Glutamatergic neuron (in vitro differentiated cells): ENCODE measurements around the gene GRIP2. TPM values are rescaled to one million over a fixed set of nuclear protein-coding genes. Genes with fewer than 3 reads are reported as not detected.

Experiments used
- DNase-seq: peaks from one replicate; pipeline ENCODE4 v3.0.0; 2022
- H3K27ac Mint-ChIP-seq: one replicate; pipeline ENCODE4 v1.8.0; 2020; ENCODE audit warnings: mild to moderate bottlenecking, mixed read lengths, inconsistent platforms; ENCODE audit not compliant: unreplicated experiment
- H3K27me3 Mint-ChIP-seq: one replicate; pipeline ENCODE4 v1.8.0; 2020; ENCODE audit warnings: mild to moderate bottlenecking, moderate library complexity, mixed read lengths, inconsistent platforms; ENCODE audit not compliant: unreplicated experiment
- H3K36me3 Mint-ChIP-seq: one replicate; pipeline ENCODE4 v1.8.0; 2020; ENCODE audit warnings: mild to moderate bottlenecking, mixed read lengths, inconsistent platforms; ENCODE audit not compliant: unreplicated experiment
- H3K4me1 Mint-ChIP-seq: one replicate; pipeline ENCODE4 v1.8.0; 2020; ENCODE audit warnings: mild to moderate bottlenecking, low read depth, mixed read lengths, inconsistent platforms; ENCODE audit not compliant: unreplicated experiment
- H3K4me3 Mint-ChIP-seq: one replicate; pipeline ENCODE4 v1.8.0; 2020; ENCODE audit warnings: mild to moderate bottlenecking, mixed read lengths, inconsistent platforms; ENCODE audit not compliant: unreplicated experiment
- H3K9me3 Mint-ChIP-seq: one replicate; pipeline ENCODE4 v1.8.0; 2020; ENCODE audit warnings: mild to moderate bottlenecking, moderate library complexity, mixed read lengths, inconsistent platforms; ENCODE audit not compliant: unreplicated experiment
- CTCF ChIP-seq: fragments of 200-600 bp; sonication (generic); IDR thresholded peaks from one replicate; pipeline ENCODE4 v1.5.0; 2021; ENCODE audit not compliant: partially characterized antibody, unreplicated experiment
- total RNA-seq: library from RNA; stranded (reverse); fragmentation: NEBNext Ultra II Directional; extraction: Animal tissue kit (Norgen Biotek cat#: 25700); gene quantifications from one replicate; pipeline ENCODE4 v1.2.1, GENCODE V29; 2021; ENCODE audit not compliant: unreplicated experiment

The GRIP2 gene
- total RNA-seq, 1 donor from 2014 or later, result 0.34 TPM

- H3K36me3 Mint-ChIP-seq, result no peaks in the 10 kb centered on the region
- no peaks in the 10 kb centered on the region for H3K4me1 Mint-ChIP-seq
- H3K27ac Mint-ChIP-seq, result no peak overlapping the region
- DNase-seq, result no peak
- TF ChIP-seq CTCF, result no peak
- no peak overlapping the region for H3K4me3 Mint-ChIP-seq
- H3K9me3 Mint-ChIP-seq, result peaks cover 1% of the 10 kb centered on the region
- H3K27me3 Mint-ChIP-seq, result peaks cover 2% of the 10 kb centered on the region
Measured at GRCh38 chr3:14485981-14486380, 54.2 kb downstream of the GRIP2 start.

- TF ChIP-seq CTCF, result no peak
- DNase-seq, result no peak
- Mint-ChIP-seq H3K4me1 (no peaks in the 10 kb centered on the region), H3K36me3 (no peaks in the 10 kb centered on the region), H3K27ac (no peak overlapping the region), H3K27me3 (peaks cover 4% of the 10 kb centered on the region), H3K9me3 (peaks cover 1% of the 10 kb centered on the region), H3K4me3 (no peak overlapping the region)
Measured at GRCh38 chr3:14484741-14485140, 55.4 kb downstream of the GRIP2 start.

GRCh38 chr3:14483286-14483685 is 56.9 kb downstream of the GRIP2 start:
- peaks cover 1% of the 10 kb centered on the region for H3K9me3 Mint-ChIP-seq
- no peak for TF ChIP-seq CTCF
- peaks cover 4% of the 10 kb centered on the region for H3K27me3 Mint-ChIP-seq
- H3K4me3 Mint-ChIP-seq, result no peak overlapping the region
- no peaks in the 10 kb centered on the region for H3K36me3 Mint-ChIP-seq
- H3K27ac Mint-ChIP-seq, result no peak overlapping the region
- DNase-seq, result no peak
- H3K4me1 Mint-ChIP-seq, result no peaks in the 10 kb centered on the region

GRCh38 chr3:14482271-14482721 is 57.8 kb downstream of the GRIP2 start:
- DNase-seq, result no peak
- no peaks in the 10 kb centered on the region for H3K36me3 Mint-ChIP-seq
- no peaks in the 10 kb centered on the region for H3K4me1 Mint-ChIP-seq
- no peak overlapping the region for H3K4me3 Mint-ChIP-seq
- H3K27me3 Mint-ChIP-seq, result peaks cover 4% of the 10 kb centered on the region
- TF ChIP-seq CTCF, result no peak
- no peak overlapping the region for H3K27ac Mint-ChIP-seq
- peaks cover 1% of the 10 kb centered on the region for H3K9me3 Mint-ChIP-seq

GRCh38 chr3:14481646-14482036 is 58.5 kb downstream of the GRIP2 start:
- Mint-ChIP-seq H3K4me1 (no peaks in the 10 kb centered on the region), H3K9me3 (peaks cover 1% of the 10 kb centered on the region), H3K27me3 (peaks cover 4% of the 10 kb centered on the region), H3K27ac (no peak overlapping the region), H3K4me3 (no peak overlapping the region), H3K36me3 (no peaks in the 10 kb centered on the region)
- no peak for TF ChIP-seq CTCF
- no peak for DNase-seq
